Loucy (cell line): ENCODE results near the gene TPK1.

Experiments
- H2AFZ ChIP-seq: fragments of 200-600 bp; sonication (generic); 2 replicates; pipeline ENCODE4 v1.6.0; 2016; ENCODE audit warnings: antibody characterized with exemption, mild to moderate bottlenecking, low read length, moderate library complexity
- H3F3A ChIP-seq: fragments of 200-600 bp; 2 replicates; pipeline ENCODE4 v1.6.0; 2016; ENCODE audit warnings: antibody characterized with exemption, low read depth, mild to moderate bottlenecking
- H3K27me3 ChIP-seq: fragments of 200-600 bp; sonication (generic); 2 replicates; pipeline ENCODE4 v1.6.1; 2014; ENCODE audit warnings: low read length, mild to moderate bottlenecking; ENCODE audit not compliant: insufficient read depth, poor library complexity, severe bottlenecking
- H3K36me3 ChIP-seq: fragments of 200-600 bp; sonication (generic); 2 replicates; pipeline ENCODE4 v1.6.1; 2016; ENCODE audit warnings: low read length; ENCODE audit not compliant: insufficient read depth
- H3K4me1 ChIP-seq: fragments of 200-600 bp; sonication (generic); 2 replicates; pipeline ENCODE4 v1.5.1; 2014; ENCODE audit warnings: low read length, mild to moderate bottlenecking; ENCODE audit not compliant: insufficient read depth, poor library complexity, severe bottlenecking
- H3K4me2 ChIP-seq: fragments of 200-600 bp; sonication (generic); 2 replicates; pipeline ENCODE4 v1.6.0; 2014; ENCODE audit warnings: antibody characterized with exemption, low read length, low read depth, mild to moderate bottlenecking; ENCODE audit not compliant: poor library complexity, severe bottlenecking
- H3K4me3 ChIP-seq: fragments of 200-600 bp; sonication (generic); 2 replicates; pipeline ENCODE4 v1.5.1; 2014; ENCODE audit warnings: low read length, mild to moderate bottlenecking, mixed read lengths; ENCODE audit not compliant: poor library complexity, severe bottlenecking
- H3K79me2 ChIP-seq: fragments of 200-600 bp; sonication (generic); 2 replicates; pipeline ENCODE4 v1.6.1; 2014; ENCODE audit warnings: low read length; ENCODE audit not compliant: insufficient read depth
- H3K9ac ChIP-seq: fragments of 200-600 bp; sonication (generic); 2 replicates; pipeline ENCODE4 v1.6.0; 2014; ENCODE audit warnings: mild to moderate bottlenecking, low read depth, low read length, moderate library complexity; ENCODE audit not compliant: poor library complexity, severe bottlenecking
- H3K9me2 ChIP-seq: fragments of 200-600 bp; sonication (generic); replicated peaks from 2 replicates; pipeline ENCODE4 v1.6.1; 2016; ENCODE audit warnings: low read depth, low read length, mixed read lengths
- H3K9me3 ChIP-seq: fragments of 200-600 bp; sonication (generic); 2 replicates; pipeline ENCODE4 v1.6.1; 2014; ENCODE audit warnings: mild to moderate bottlenecking, antibody characterized with exemption, low read length, low read depth; ENCODE audit not compliant: insufficient read depth
- H4K20me1 ChIP-seq: fragments of 200-600 bp; sonication (generic); 2 replicates; pipeline ENCODE4 v1.6.0; 2014; ENCODE audit warnings: antibody characterized with exemption, low read length, mild to moderate bottlenecking; ENCODE audit not compliant: insufficient read depth, poor library complexity, severe bottlenecking
- CTCF ChIP-seq: fragments of 200-600 bp; sonication (generic); conservative IDR thresholded peaks from 2 replicates; pipeline ENCODE4 v1.5.1; 2014; ENCODE audit warnings: mild to moderate bottlenecking, antibody characterized with exemption, low read length
- EZH2phosphoT487 ChIP-seq: fragments of 200-600 bp; IDR thresholded peaks from 2 replicates; pipeline ENCODE4 v1.6.1; 2018; ENCODE audit warnings: antibody characterized with exemption, mild to moderate bottlenecking, moderate library complexity, borderline replicate concordance

Gene TPK1

GRCh38 chr7:144632724-144633123 lies 203.1 kb downstream of the TPK1 start:
- no peaks in the 10 kb centered on the region for H3K36me3 ChIP-seq
- no peak overlapping the region for H3K9ac ChIP-seq
- H3K27me3 ChIP-seq, result no peaks in the 10 kb centered on the region
- TF ChIP-seq EZH2phosphoT487, result no peak
- TF ChIP-seq CTCF, result no peak
- H3F3A ChIP-seq, result no peaks in the 10 kb centered on the region
- no peaks in the 10 kb centered on the region for H4K20me1 ChIP-seq
- peaks cover 3% of the 10 kb centered on the region; the same call in 1 of the 2 replicates for H3K9me3 ChIP-seq
- H2AFZ ChIP-seq, result no peak overlapping the region
- no peaks in the 10 kb centered on the region for H3K9me2 ChIP-seq
- H3K4me3 ChIP-seq, result no peak overlapping the region
- H3K4me1 ChIP-seq, result no peaks in the 10 kb centered on the region
- no peaks in the 10 kb centered on the region for H3K79me2 ChIP-seq
- no peak overlapping the region for H3K4me2 ChIP-seq

- no peak overlapping the region for H3K9ac ChIP-seq
- H3K79me2 ChIP-seq, result no peaks in the 10 kb centered on the region
- no peaks in the 10 kb centered on the region for H3K9me2 ChIP-seq
- H3K4me2 ChIP-seq, result no peak overlapping the region
- H3K4me1 ChIP-seq, result no peaks in the 10 kb centered on the region
- peaks cover 3% of the 10 kb centered on the region; the same call in 1 of the 2 replicates for H3K9me3 ChIP-seq
- H3K27me3 ChIP-seq, result no peaks in the 10 kb centered on the region
- no peaks in the 10 kb centered on the region for H3F3A ChIP-seq
- H3K4me3 ChIP-seq, result no peak overlapping the region
- H3K36me3 ChIP-seq, result no peaks in the 10 kb centered on the region
- no peak overlapping the region for H2AFZ ChIP-seq
- no peak for TF ChIP-seq EZH2phosphoT487
- no peak for TF ChIP-seq CTCF
- no peaks in the 10 kb centered on the region for H4K20me1 ChIP-seq
These were observed 206.3 kb downstream of the TPK1 start for GRCh38 chr7:144629598-144629997.

GRCh38 chr7:144629011-144629410 lies 206.8 kb downstream of the TPK1 start:
- H3K4me3 ChIP-seq, result no peak overlapping the region
- no peak overlapping the region for H3K9ac ChIP-seq
- no peaks in the 10 kb centered on the region for H3K27me3 ChIP-seq
- no peaks in the 10 kb centered on the region for H3K36me3 ChIP-seq
- no peaks in the 10 kb centered on the region for H3F3A ChIP-seq
- no peak overlapping the region for H2AFZ ChIP-seq
- H3K4me2 ChIP-seq, result no peak overlapping the region
- H4K20me1 ChIP-seq, result no peaks in the 10 kb centered on the region
- no peaks in the 10 kb centered on the region for H3K79me2 ChIP-seq
- no peaks in the 10 kb centered on the region for H3K4me1 ChIP-seq
- TF ChIP-seq CTCF (no peak), EZH2phosphoT487 (no peak)
- no peaks in the 10 kb centered on the region for H3K9me2 ChIP-seq
- H3K9me3 ChIP-seq, result peaks cover 3% of the 10 kb centered on the region; the same call in 1 of the 2 replicates
